HEK293 (cell line): ENCODE data around the gene RBBP8NL.

Source experiments
- CTCF ChIA-PET: fragments of 350-600 bp; formaldehyde crosslinking; extraction: SDS; loops from one replicate; lab custom pipeline; 2021; ENCODE audit warnings: antibody characterized with exemption; lab: Yijun Ruan, JAX
- POLR2A ChIA-PET: fragments of 300-600 bp; formaldehyde crosslinking; extraction: SDS; loops from one replicate; lab custom pipeline; 2020; ENCODE audit warnings: antibody characterized with exemption, inconsistent platforms; lab: Yijun Ruan, JAX
- H3K27ac ChIP-seq: fragments of 200-500 bp; sonication (Bioruptor generic); 2 replicates; pipeline ENCODE4 v1.5.1; 2014; ENCODE audit warnings: low read depth, low read length, control low read depth, inconsistent platforms; ENCODE audit errors: extremely low read depth
- H3K36me3 ChIP-seq, 2 experiments: fragments of 200-500 bp in 1 of 2; sonication (Bioruptor generic) in 1 of 2; 1 replicate in 1 of 2; 2 replicates in 1 of 2; pipeline ENCODE4 v1.5.1; 2014 to 2017; ENCODE audit warnings: inconsistent platforms in 2 of 2, low read length in 2 of 2; ENCODE audit not compliant: control insufficient read depth in 2 of 2, insufficient read depth in 1 of 2
- H3K4me1 ChIP-seq: fragments of 200-500 bp; sonication (Bioruptor generic); 2 replicates; pipeline ENCODE4 v1.5.1; 2014; ENCODE audit warnings: mild to moderate bottlenecking, low read length, inconsistent platforms; ENCODE audit not compliant: control insufficient read depth, insufficient read depth
- H3K4me3 ChIP-seq: 2 replicates; pipeline ENCODE4 v1.5.1; 2011; ENCODE audit warnings: low read depth, mild to moderate bottlenecking, control low read depth, low read length, moderate library complexity
- H3K9me3 ChIP-seq: fragments of 200-500 bp; sonication (Bioruptor generic); 2 replicates; pipeline ENCODE4 v1.5.1; 2014; ENCODE audit warnings: low read depth, low read length, inconsistent platforms; ENCODE audit not compliant: control insufficient read depth, insufficient read depth
- KLF1 ChIP-seq: fragments of 450-650 bp; formaldehyde crosslinking; IDR thresholded peaks from 2 replicates; pipeline ENCODE4 v1.5.1; 2016; ENCODE audit warnings: missing biosample characterization, missing genetic modification characterization
- KLF7 ChIP-seq: fragments of 450-650 bp; formaldehyde crosslinking; IDR thresholded peaks from 2 replicates; pipeline ENCODE4 v1.5.1; 2016; ENCODE audit warnings: missing biosample characterization, missing genetic modification characterization, borderline replicate concordance
- YY1 ChIP-seq: fragments of 450-650 bp; formaldehyde crosslinking; IDR thresholded peaks from 2 replicates; pipeline ENCODE4 v1.5.1; 2018; ENCODE audit warnings: missing biosample characterization, missing genetic modification characterization
- ZBTB20 ChIP-seq: fragments of 450-650 bp; formaldehyde crosslinking; IDR thresholded peaks from 2 replicates; pipeline ENCODE4 v1.5.1; 2016; ENCODE audit warnings: missing biosample characterization, missing genetic modification characterization
- ZNF114 ChIP-seq: fragments of 450-650 bp; formaldehyde crosslinking; IDR thresholded peaks from 2 replicates; pipeline ENCODE4 v1.5.0; 2017; ENCODE audit warnings: missing biosample characterization, missing genetic modification characterization
- ZNF132 ChIP-seq: fragments of 450-650 bp; formaldehyde crosslinking; IDR thresholded peaks from 2 replicates; pipeline ENCODE4 v1.5.1; 2017; ENCODE audit warnings: missing biosample characterization, missing genetic modification characterization, borderline replicate concordance
- ZNF16 ChIP-seq: fragments of 450-650 bp; formaldehyde crosslinking; IDR thresholded peaks from 2 replicates; pipeline ENCODE4 v1.5.1; 2016; ENCODE audit warnings: low read depth, missing biosample characterization, missing genetic modification characterization
- ZNF366 ChIP-seq: fragments of 450-650 bp; formaldehyde crosslinking; conservative IDR thresholded peaks from 2 replicates; pipeline ENCODE4 v1.5.1; 2016; ENCODE audit warnings: missing biosample characterization, missing genetic modification characterization
- ZNF391 ChIP-seq: fragments of 450-650 bp; formaldehyde crosslinking; IDR thresholded peaks from 2 replicates; pipeline ENCODE4 v1.5.1; 2016; ENCODE audit warnings: low read depth, missing biosample characterization, missing genetic modification characterization, borderline replicate concordance
- ZNF433 ChIP-seq: fragments of 450-650 bp; formaldehyde crosslinking; IDR thresholded peaks from 2 replicates; pipeline ENCODE4 v1.5.1; 2016; ENCODE audit warnings: missing biosample characterization, missing genetic modification characterization, low read depth
- ZNF549 ChIP-seq: fragments of 450-650 bp; IDR thresholded peaks from 2 replicates; pipeline ENCODE4 v1.5.1; 2018; ENCODE audit warnings: missing biosample characterization, missing genetic modification characterization, mild to moderate bottlenecking, inconsistent platforms, moderate library complexity
- ZNF626 ChIP-seq: fragments of 450-650 bp; sonication (Bioruptor Pico); formaldehyde crosslinking; IDR thresholded peaks from 2 replicates; pipeline ENCODE4 v1.5.1; 2018; ENCODE audit warnings: missing biosample characterization, missing genetic modification characterization, inconsistent platforms
- ZNF658 ChIP-seq: fragments of 450-650 bp; formaldehyde crosslinking; IDR thresholded peaks from 2 replicates; pipeline ENCODE4; 2016; ENCODE audit warnings: missing biosample characterization, missing genetic modification characterization
- ZNF660 ChIP-seq: fragments of 450-650 bp; IDR thresholded peaks from 2 replicates; pipeline ENCODE4 v1.5.1; 2018; ENCODE audit warnings: missing biosample characterization, mild to moderate bottlenecking, missing genetic modification characterization
- ZNF76 ChIP-seq: fragments of 450-650 bp; formaldehyde crosslinking; IDR thresholded peaks from 2 replicates; pipeline ENCODE4; 2016; ENCODE audit warnings: low read depth, missing biosample characterization, missing genetic modification characterization, borderline replicate concordance
- ZNF785 ChIP-seq: fragments of 450-650 bp; formaldehyde crosslinking; IDR thresholded peaks from 2 replicates; pipeline ENCODE4 v1.5.1; 2016; ENCODE audit warnings: missing biosample characterization, missing genetic modification characterization
- ZSCAN16 ChIP-seq: fragments of 450-650 bp; formaldehyde crosslinking; IDR thresholded peaks from 2 replicates; pipeline ENCODE4 v1.5.1; 2016; ENCODE audit warnings: missing biosample characterization, missing genetic modification characterization
- TF ChIP-seq, protein P1 (sequence below): fragments of 450-650 bp; formaldehyde crosslinking; IDR thresholded peaks from 2 replicates; pipeline ENCODE4 v1.5.1; 2016; ENCODE audit warnings: missing biosample characterization, missing genetic modification characterization
- TF ChIP-seq, protein P2 (sequence below): fragments of 450-650 bp; formaldehyde crosslinking; IDR thresholded peaks from 2 replicates; pipeline ENCODE4 v1.5.1; 2016; ENCODE audit warnings: missing biosample characterization, missing genetic modification characterization
- TF ChIP-seq, protein P3 (sequence below): fragments of 450-650 bp; formaldehyde crosslinking; IDR thresholded peaks from 2 replicates; pipeline ENCODE4 v1.5.1; 2016; ENCODE audit warnings: missing biosample characterization, missing genetic modification characterization, borderline replicate concordance

RBBP8NL gene, protein sequence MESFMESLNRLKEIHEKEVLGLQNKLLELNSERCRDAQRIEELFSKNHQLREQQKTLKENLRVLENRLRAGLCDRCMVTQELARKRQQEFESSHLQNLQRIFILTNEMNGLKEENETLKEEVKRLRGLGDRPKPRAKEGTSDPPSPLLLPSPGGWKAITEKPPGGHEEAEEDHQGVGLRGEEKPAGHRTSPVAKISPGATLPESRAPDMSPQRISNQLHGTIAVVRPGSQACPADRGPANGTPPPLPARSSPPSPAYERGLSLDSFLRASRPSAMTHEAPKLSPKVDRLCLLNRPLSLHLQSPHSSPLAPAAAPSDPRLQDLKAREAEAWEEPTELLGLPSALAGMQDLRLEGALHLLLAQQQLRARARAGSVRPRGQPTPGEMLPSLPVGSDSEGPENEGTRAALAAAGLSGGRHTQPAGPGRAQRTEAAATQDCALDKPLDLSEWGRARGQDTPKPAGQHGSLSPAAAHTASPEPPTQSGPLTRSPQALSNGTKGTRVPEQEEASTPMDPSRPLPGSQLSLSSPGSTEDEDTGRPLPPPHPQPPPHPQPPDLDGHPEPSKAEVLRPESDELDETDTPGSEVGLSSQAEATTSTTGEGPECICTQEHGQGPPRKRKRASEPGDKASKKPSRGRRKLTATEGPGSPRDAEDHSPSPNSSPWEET

DNA sequence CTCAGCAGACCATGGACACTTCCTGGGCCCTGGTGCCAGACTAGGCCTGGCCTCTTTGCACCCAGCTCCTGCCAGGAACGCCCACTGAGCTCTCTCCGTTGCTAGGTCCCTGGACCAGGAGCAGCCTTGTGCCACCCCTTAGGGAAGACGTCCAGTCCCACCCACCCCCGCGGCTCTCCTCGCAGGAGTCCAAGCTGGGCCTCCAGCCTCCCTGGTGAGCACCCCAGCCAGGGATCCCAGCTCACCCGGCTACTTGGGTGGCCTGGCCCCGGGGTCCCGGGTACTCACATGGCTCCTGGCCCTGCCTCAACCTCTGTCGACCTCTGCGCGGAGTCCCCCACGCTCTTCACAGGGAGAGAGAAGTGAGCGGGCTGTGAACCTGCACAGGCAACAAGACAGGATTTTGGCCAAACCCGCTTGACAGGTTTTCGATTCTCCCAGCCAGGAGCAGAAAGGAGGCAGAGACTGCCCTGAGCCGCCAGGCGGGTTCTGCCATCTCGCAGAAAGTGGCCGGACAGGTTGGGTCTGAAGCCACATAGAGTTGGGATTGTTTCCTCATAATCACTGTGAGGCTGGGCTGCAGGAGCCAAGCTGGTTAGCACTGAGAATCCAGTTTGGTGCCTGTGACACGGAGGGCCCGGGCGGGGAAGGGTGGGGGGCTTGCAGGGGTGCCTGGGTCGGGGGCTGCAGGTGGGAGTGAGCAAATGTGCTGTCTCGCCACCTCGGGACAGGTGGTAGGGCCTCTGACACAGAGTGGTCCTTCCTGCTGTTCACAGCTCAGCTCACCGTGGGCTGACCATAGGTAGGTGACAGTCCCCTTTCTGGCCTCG, at the start of gene RBBP8NL:
Gene RBBP8NL (minus strand): TSS at position 368 of the 830 bp plus-strand sequence. CDS start 7,892 bp downstream, outside the sequence.
- H3K9me3 ChIP-seq: no peaks in the 10 kb centered on the region
- H3K4me1 ChIP-seq: no peaks in the 10 kb centered on the region
- no peaks in the 10 kb centered on the region for H3K36me3 ChIP-seq
- ChIA-PET POLR2A (no interaction called here), CTCF (no interaction called here)
- no peak within 1 kb of the TSS for H3K27ac ChIP-seq
- no peak within 1 kb of the TSS for H3K4me3 ChIP-seq
- TF ChIP-seq KLF1 (tag by site-specific recombination) (no peak), ZNF658 (tag by site-specific recombination) (no peak), ZNF660 (no peak), ZBTB20 (tag by site-specific recombination) (no peak), ZNF549 (tag by site-specific recombination) (no peak), ZNF626 (no peak), ZNF114 (tag by site-specific recombination) (no peak), ZNF391 (tag by site-specific recombination) (no peak), ZSCAN16 (tag by site-specific recombination) (no peak), ZNF76 (tag by site-specific recombination) (no peak), ZNF785 (tag by site-specific recombination) (no peak), ZNF16 (tag by site-specific recombination) (no peak), ZNF366 (tag by site-specific recombination) (no peak), ZNF433 (tag by site-specific recombination) (no peak), ZNF132 (no peak)
- TF ChIP-seq, protein P1, sequence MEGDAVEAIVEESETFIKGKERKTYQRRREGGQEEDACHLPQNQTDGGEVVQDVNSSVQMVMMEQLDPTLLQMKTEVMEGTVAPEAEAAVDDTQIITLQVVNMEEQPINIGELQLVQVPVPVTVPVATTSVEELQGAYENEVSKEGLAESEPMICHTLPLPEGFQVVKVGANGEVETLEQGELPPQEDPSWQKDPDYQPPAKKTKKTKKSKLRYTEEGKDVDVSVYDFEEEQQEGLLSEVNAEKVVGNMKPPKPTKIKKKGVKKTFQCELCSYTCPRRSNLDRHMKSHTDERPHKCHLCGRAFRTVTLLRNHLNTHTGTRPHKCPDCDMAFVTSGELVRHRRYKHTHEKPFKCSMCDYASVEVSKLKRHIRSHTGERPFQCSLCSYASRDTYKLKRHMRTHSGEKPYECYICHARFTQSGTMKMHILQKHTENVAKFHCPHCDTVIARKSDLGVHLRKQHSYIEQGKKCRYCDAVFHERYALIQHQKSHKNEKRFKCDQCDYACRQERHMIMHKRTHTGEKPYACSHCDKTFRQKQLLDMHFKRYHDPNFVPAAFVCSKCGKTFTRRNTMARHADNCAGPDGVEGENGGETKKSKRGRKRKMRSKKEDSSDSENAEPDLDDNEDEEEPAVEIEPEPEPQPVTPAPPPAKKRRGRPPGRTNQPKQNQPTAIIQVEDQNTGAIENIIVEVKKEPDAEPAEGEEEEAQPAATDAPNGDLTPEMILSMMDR (tag by site-specific recombination): no peak
- TF ChIP-seq, protein P2, sequence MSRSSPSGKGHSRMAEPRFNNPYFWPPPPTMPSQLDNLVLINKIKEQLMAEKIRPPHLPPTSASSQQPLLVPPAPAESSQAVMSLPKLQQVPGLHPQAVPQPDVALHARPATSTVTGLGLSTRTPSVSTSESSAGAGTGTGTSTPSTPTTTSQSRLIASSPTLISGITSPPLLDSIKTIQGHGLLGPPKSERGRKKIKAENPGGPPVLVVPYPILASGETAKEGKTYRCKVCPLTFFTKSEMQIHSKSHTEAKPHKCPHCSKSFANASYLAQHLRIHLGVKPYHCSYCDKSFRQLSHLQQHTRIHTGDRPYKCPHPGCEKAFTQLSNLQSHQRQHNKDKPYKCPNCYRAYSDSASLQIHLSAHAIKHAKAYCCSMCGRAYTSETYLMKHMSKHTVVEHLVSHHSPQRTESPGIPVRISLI (tag by site-specific recombination): no peak

DNA sequence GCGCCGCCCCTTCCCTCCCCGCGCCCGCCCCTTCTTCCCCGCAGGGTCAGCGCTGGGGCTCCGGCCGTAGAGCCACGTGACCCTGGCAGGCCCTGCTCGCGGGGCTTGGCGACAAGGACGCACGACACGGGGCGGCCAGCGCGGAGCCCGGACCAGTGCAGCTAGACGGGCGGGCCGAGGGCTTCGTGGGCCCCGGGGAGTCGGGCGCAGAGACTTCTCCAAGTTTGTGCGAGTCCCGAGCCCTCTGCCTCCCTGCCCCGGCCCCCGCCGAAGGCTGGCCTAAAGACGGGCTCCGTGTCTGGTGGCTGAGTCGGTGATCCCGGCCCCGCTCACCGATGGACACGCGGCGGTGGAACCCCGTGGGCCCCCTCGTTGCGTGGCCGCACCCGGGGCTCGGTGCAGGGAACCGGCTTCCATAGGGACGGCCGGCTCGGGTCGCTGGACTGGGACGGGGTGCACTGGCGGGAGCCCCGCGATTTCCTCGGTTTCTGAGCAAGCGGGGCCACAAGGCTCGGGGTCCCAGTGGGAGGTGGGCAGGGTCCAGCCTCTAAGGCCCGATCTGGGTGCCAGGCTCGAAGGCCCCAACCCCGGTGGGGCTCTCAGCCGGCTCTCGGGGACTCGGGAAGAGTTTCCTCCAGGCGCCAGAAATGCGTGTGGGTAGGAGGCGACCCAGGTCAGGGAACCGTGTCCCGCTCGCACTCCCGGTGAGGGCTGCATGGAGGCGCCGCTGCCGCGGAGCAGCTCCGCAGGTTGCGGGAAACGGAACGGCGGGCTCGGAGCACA, 48.9 kb upstream of the RBBP8NL start:
- no peaks in the 10 kb centered on the region for H3K36me3 ChIP-seq
- no peaks in the 10 kb centered on the region for H3K9me3 ChIP-seq
- ChIA-PET POLR2A (interaction anchor here (0.6 kb wide), 1 partner anchor 1190 kb away, joined by 3 read pairs; no protein-coding TSS in a partner anchor), CTCF (interaction anchor here (1.1 kb wide), 1 partner anchor 19 kb away, joined by 4 read pairs; no protein-coding TSS in a partner anchor)
- peak overlapping the region; percentile 28; the same call in 1 of the 2 replicates for H3K4me3 ChIP-seq
- no peak overlapping the region for H3K27ac ChIP-seq
- H3K4me1 ChIP-seq: no peaks in the 10 kb centered on the region
- TF ChIP-seq, protein P3, sequence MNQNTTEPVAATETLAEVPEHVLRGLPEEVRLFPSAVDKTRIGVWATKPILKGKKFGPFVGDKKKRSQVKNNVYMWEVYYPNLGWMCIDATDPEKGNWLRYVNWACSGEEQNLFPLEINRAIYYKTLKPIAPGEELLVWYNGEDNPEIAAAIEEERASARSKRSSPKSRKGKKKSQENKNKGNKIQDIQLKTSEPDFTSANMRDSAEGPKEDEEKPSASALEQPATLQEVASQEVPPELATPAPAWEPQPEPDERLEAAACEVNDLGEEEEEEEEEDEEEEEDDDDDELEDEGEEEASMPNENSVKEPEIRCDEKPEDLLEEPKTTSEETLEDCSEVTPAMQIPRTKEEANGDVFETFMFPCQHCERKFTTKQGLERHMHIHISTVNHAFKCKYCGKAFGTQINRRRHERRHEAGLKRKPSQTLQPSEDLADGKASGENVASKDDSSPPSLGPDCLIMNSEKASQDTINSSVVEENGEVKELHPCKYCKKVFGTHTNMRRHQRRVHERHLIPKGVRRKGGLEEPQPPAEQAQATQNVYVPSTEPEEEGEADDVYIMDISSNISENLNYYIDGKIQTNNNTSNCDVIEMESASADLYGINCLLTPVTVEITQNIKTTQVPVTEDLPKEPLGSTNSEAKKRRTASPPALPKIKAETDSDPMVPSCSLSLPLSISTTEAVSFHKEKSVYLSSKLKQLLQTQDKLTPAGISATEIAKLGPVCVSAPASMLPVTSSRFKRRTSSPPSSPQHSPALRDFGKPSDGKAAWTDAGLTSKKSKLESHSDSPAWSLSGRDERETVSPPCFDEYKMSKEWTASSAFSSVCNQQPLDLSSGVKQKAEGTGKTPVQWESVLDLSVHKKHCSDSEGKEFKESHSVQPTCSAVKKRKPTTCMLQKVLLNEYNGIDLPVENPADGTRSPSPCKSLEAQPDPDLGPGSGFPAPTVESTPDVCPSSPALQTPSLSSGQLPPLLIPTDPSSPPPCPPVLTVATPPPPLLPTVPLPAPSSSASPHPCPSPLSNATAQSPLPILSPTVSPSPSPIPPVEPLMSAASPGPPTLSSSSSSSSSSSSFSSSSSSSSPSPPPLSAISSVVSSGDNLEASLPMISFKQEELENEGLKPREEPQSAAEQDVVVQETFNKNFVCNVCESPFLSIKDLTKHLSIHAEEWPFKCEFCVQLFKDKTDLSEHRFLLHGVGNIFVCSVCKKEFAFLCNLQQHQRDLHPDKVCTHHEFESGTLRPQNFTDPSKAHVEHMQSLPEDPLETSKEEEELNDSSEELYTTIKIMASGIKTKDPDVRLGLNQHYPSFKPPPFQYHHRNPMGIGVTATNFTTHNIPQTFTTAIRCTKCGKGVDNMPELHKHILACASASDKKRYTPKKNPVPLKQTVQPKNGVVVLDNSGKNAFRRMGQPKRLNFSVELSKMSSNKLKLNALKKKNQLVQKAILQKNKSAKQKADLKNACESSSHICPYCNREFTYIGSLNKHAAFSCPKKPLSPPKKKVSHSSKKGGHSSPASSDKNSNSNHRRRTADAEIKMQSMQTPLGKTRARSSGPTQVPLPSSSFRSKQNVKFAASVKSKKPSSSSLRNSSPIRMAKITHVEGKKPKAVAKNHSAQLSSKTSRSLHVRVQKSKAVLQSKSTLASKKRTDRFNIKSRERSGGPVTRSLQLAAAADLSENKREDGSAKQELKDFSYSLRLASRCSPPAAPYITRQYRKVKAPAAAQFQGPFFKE (tag by site-specific recombination): no peak
- TF ChIP-seq KLF7 (tag by site-specific recombination): no peak
- TF ChIP-seq ZNF433 (tag by site-specific recombination): no peak
- TF ChIP-seq YY1 (tag by site-specific recombination): no peak
